ENCODE measurements around the gene PAK6. TPM values are rescaled to one million over a fixed set of nuclear protein-coding genes. Genes with fewer than 3 reads are reported as not detected.

PAK6 gene
- total RNA-seq, 2 donors from 2014 or later = 7.7 to 9.1 TPM

DNA sequence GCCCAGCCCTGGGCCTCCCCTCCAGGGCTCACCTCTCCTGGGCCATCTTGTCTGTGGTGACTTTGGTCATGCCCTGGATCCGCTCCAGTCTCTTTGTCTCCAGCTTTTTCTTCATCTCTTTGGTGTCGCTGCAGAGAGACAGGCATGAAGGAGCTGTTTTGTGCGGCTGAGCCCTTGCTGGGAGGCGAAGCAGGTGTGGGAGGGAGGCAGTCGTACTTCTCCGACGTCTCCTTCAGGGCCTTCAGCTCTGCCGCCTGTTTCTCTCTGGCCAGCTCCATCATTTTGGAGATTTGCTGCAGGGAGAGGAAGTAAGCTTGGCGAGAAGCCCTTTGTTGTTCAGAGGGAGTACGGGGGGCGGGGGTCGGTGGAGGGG is 51.7 kb downstream of the PAK6 start:
- WGBS, 2 experiments (ENCODE audit: insufficient coverage in 1 of 2, insufficient read length in 1 of 2) = 45% methylated on average over 12 of the region's 12 CpGs; no CpG with 5 or more reads in 1 of the 2 experiments
- no peaks in the 10 kb centered on the region for H3K36me3 Mint-ChIP-seq (ENCODE audit: low read depth)
- H3K4me3 ChIP-seq (ENCODE audit: low read length) = no peak overlapping the region

GRCh38 chr15:40290918-40291574 is 52.2 kb downstream of the PAK6 start:
- Histone ChIP-seq H3K9ac (ENCODE audit: extremely low read depth, low read length, poor library complexity, severe bottlenecking) (no peak overlapping the region), H3K27ac (ENCODE audit: low read depth, low read length) (no peak overlapping the region), H3K9me3 (ENCODE audit: control insufficient read depth, low read length) (no peaks in the 10 kb centered on the region), H3K4me3 (ENCODE audit: low read length) (peak overlapping the region; percentile 40), H3K27me3 (ENCODE audit: control insufficient read depth, insufficient read depth, low read length, poor library complexity, severe bottlenecking) (peaks cover 100% of the 10 kb centered on the region), H3K4me1 (ENCODE audit: control insufficient read depth, insufficient read depth, low read length) (no peaks in the 10 kb centered on the region), H3K36me3 (ENCODE audit: control insufficient read depth, insufficient read depth, low read length) (no peaks in the 10 kb centered on the region)
- Mint-ChIP-seq H3K27ac (no peak overlapping the region), H3K27me3 (ENCODE audit: insufficient read depth) (peaks cover 88% of the 10 kb centered on the region), H3K4me1 (peaks cover 2% of the 10 kb centered on the region), H3K36me3 (ENCODE audit: low read depth) (no peaks in the 10 kb centered on the region), H3K9me3 (no peaks in the 10 kb centered on the region), H3K4me3 (peak overlapping the region; percentile 25)
- TF ChIP-seq, protein P1, sequence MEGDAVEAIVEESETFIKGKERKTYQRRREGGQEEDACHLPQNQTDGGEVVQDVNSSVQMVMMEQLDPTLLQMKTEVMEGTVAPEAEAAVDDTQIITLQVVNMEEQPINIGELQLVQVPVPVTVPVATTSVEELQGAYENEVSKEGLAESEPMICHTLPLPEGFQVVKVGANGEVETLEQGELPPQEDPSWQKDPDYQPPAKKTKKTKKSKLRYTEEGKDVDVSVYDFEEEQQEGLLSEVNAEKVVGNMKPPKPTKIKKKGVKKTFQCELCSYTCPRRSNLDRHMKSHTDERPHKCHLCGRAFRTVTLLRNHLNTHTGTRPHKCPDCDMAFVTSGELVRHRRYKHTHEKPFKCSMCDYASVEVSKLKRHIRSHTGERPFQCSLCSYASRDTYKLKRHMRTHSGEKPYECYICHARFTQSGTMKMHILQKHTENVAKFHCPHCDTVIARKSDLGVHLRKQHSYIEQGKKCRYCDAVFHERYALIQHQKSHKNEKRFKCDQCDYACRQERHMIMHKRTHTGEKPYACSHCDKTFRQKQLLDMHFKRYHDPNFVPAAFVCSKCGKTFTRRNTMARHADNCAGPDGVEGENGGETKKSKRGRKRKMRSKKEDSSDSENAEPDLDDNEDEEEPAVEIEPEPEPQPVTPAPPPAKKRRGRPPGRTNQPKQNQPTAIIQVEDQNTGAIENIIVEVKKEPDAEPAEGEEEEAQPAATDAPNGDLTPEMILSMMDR (conservative IDR thresholded peaks at IDR 0.05) = no peak
- peak; percentile 87 for DNase-seq
- 5% methylated on average over 29 to 66 of the region's 68 CpGs for WGBS, 2 experiments (ENCODE audit: insufficient coverage in 1 of 2, insufficient read length in 1 of 2)

More for the DNA sequence above, 51.7 kb downstream of the PAK6 start:
- TF ChIP-seq, protein P1 (conservative IDR thresholded peaks at IDR 0.05) = no peak
- peaks cover 2% of the 10 kb centered on the region for H3K4me1 Mint-ChIP-seq
- peaks cover 89% of the 10 kb centered on the region for H3K27me3 Mint-ChIP-seq (ENCODE audit: insufficient read depth)
- Histone ChIP-seq H3K27ac (ENCODE audit: low read depth, low read length) (no peak overlapping the region), H3K27me3 (ENCODE audit: control insufficient read depth, insufficient read depth, low read length, poor library complexity, severe bottlenecking) (peaks cover 100% of the 10 kb centered on the region), H3K9me3 (ENCODE audit: control insufficient read depth, low read length) (no peaks in the 10 kb centered on the region), H3K9ac (ENCODE audit: extremely low read depth, low read length, poor library complexity, severe bottlenecking) (no peak overlapping the region), H3K36me3 (ENCODE audit: control insufficient read depth, insufficient read depth, low read length) (no peaks in the 10 kb centered on the region), H3K4me1 (ENCODE audit: control insufficient read depth, insufficient read depth, low read length) (no peaks in the 10 kb centered on the region)
- no peak for DNase-seq
- H3K27ac Mint-ChIP-seq = no peak overlapping the region
- no peaks in the 10 kb centered on the region for H3K9me3 Mint-ChIP-seq
- H3K4me3 Mint-ChIP-seq = peak overlapping the region; percentile 14

DNA sequence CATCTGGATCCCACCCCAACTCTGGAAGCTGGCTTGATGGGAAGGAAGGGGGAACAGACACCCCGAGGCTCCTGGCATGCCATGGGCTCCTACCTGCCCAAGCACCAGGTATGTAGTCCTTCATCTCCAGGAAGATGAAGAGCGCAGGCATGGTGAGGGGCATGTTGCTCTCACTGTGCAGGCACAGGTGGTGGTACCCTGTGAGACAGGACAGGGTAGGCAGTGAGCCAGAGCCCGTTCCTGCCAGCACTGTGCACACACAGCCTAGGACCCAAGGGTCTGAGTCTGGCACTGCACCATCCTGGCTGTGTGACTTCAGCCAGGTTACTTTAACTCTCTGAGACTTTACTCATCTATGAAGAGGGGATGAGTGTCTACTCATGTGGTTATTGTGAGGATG is 53.4 kb downstream of the PAK6 start:
- no peak for DNase-seq
- H3K4me3 Mint-ChIP-seq = no peak overlapping the region
- peaks cover 9% of the 10 kb centered on the region for H3K4me1 Mint-ChIP-seq
- peaks cover 93% of the 10 kb centered on the region for H3K27me3 Mint-ChIP-seq (ENCODE audit: insufficient read depth)
- no peaks in the 10 kb centered on the region for H3K36me3 ChIP-seq (ENCODE audit: control insufficient read depth, insufficient read depth, low read length)
- H3K27ac Mint-ChIP-seq = no peak overlapping the region
- H3K9me3 ChIP-seq (ENCODE audit: control insufficient read depth, low read length) = no peaks in the 10 kb centered on the region
- H3K4me1 ChIP-seq (ENCODE audit: control insufficient read depth, insufficient read depth, low read length) = no peaks in the 10 kb centered on the region
- WGBS, 2 experiments (ENCODE audit: insufficient coverage in 1 of 2, insufficient read length in 1 of 2) = 90 to 100% methylated on average over 1 to 3 of the region's 3 CpGs
- no peaks in the 10 kb centered on the region for H3K36me3 Mint-ChIP-seq (ENCODE audit: low read depth)
- no peak overlapping the region for H3K9ac ChIP-seq (ENCODE audit: extremely low read depth, low read length, poor library complexity, severe bottlenecking)
- peaks cover 97% of the 10 kb centered on the region for H3K27me3 ChIP-seq (ENCODE audit: control insufficient read depth, insufficient read depth, low read length, poor library complexity, severe bottlenecking)
- no peaks in the 10 kb centered on the region for H3K9me3 Mint-ChIP-seq
- TF ChIP-seq, protein P1 (conservative IDR thresholded peaks at IDR 0.05) = no peak
- H3K4me3 ChIP-seq (ENCODE audit: low read length) = no peak overlapping the region
- H3K27ac ChIP-seq (ENCODE audit: low read depth, low read length) = no peak overlapping the region
